KBM-7 (cell line): ENCODE data around the gene MYL3.
"Not testable (repeated sequence)": the region's sequence is repeated elsewhere in the genome, so short reads cannot be mapped to it uniquely, and the experiment has no call there.

Experiments used
- DNase-seq: peaks from one replicate; pipeline ENCODE4 v3.0.0-alpha.2; 2015
- in situ Hi-C: fragments of 300-500 bp; cut with MboI; formaldehyde crosslinking; loops from 2 replicates; pipeline ENCODE4 v1.14.3; 2020; ENCODE audit warnings: low sequenced_read_pairs, low pct_unique_long_range_greater_than_20kb, mixed read lengths

Gene MYL3

GRCh38 chr3:46811615-46812236 is 51.5 kb downstream of the MYL3 start:
- no peak for DNase-seq
- in situ Hi-C loops, result no loop called here

- in situ Hi-C loops, DNase-seq: not testable (repeated sequence)
Measured at GRCh38 chr3:46808766-46809165, 54.5 kb downstream of the MYL3 start.
